PC-3 (cell line): ENCODE data around the gene EPC2. TPM values are rescaled to one million over a fixed set of nuclear protein-coding genes. Genes with fewer than 3 reads are reported as not detected.
"Not testable (repeated sequence)": the region's sequence is repeated elsewhere in the genome, so short reads cannot be mapped to it uniquely, and the experiment has no call there.

ENCODE experiments used
- ATAC-seq: fragments of 200-7000 bp; cut with Tn5 transposase; 2 replicates; pipeline ENCODE4 v1.9.1; 2020; ENCODE audit warnings: mild to moderate bottlenecking, moderate library complexity
- BruUV-seq: library from RNA; stranded (reverse); fragments of 400-500 nt; replicated peaks from 2 replicates; lab custom pipeline; 2021; lab: Mats Ljungman, UMichigan
- CTCF ChIA-PET: fragments of 300-600 bp; sonication (Branson Sonifier 250); formaldehyde crosslinking; loops from one replicate; lab custom pipeline; 2022; ENCODE audit warnings: antibody characterized with exemption; lab: Charles Lee
- POLR2A ChIA-PET: fragments of 300-600 bp; sonication (Branson Sonifier 250); formaldehyde crosslinking; loops from one replicate; lab custom pipeline; 2022; ENCODE audit warnings: antibody characterized with exemption; ENCODE audit not compliant: unreplicated experiment; lab: Charles Lee
- DNase-seq: peaks from one replicate; pipeline ENCODE4 v3.0.0-alpha.2; 2015
- H2AFZ ChIP-seq: fragments of 300-600 bp; sonication (generic); 2 replicates; pipeline ENCODE4 v1.6.0; 2016; ENCODE audit warnings: antibody characterized with exemption, low read length
- H3F3A ChIP-seq: fragments of 300-600 bp; sonication (generic); one replicate; pipeline ENCODE4 v1.6.0; 2017; ENCODE audit warnings: antibody characterized with exemption, low read length, control low read depth, mild to moderate bottlenecking; ENCODE audit not compliant: unreplicated experiment
- H3K27ac ChIP-seq: fragments of 300-600 bp; sonication (generic); 2 replicates; pipeline ENCODE4 v1.5.1; 2016; ENCODE audit warnings: mild to moderate bottlenecking, low read length
- H3K27me3 ChIP-seq: fragments of 300-600 bp; sonication (generic); 2 replicates; pipeline ENCODE4 v1.6.1; 2016; ENCODE audit warnings: low read length, mixed read lengths
- H3K36me3 ChIP-seq: fragments of 300-600 bp; sonication (generic); 2 replicates; pipeline ENCODE4 v1.6.1; 2016; ENCODE audit warnings: low read depth, mixed run types, low read length, mixed read lengths
- H3K4me1 ChIP-seq: fragments of 300-600 bp; sonication (generic); 2 replicates; pipeline ENCODE4 v1.5.1; 2016; ENCODE audit warnings: low read length; ENCODE audit not compliant: insufficient read depth
- H3K4me2 ChIP-seq: fragments of 300-600 bp; sonication (generic); 2 replicates; pipeline ENCODE4 v1.6.0; 2016; ENCODE audit warnings: low read length
- H3K4me3 ChIP-seq: fragments of 300-600 bp; sonication (generic); 2 replicates; pipeline ENCODE4 v1.5.1; 2016; ENCODE audit warnings: mild to moderate bottlenecking, low read length, mixed read lengths
- H3K79me2 ChIP-seq: fragments of 300-600 bp; sonication (generic); 2 replicates; pipeline ENCODE4 v1.6.1; 2017; ENCODE audit warnings: low read length, mixed read lengths
- H3K9ac ChIP-seq: fragments of 300-600 bp; sonication (generic); 2 replicates; pipeline ENCODE4 v1.6.0; 2016; ENCODE audit warnings: mild to moderate bottlenecking, low read length
- H3K9me2 ChIP-seq: fragments of 300-600 bp; sonication (generic); replicated peaks from 2 replicates; pipeline ENCODE4 v1.6.1; 2016; ENCODE audit warnings: mixed run types, low read length, mixed read lengths
- H3K9me3 ChIP-seq: fragments of 300-600 bp; sonication (generic); 2 replicates; pipeline ENCODE4 v1.6.1; 2016; ENCODE audit warnings: low read length, mixed read lengths
- H4K20me1 ChIP-seq: fragments of 300-600 bp; sonication (generic); 2 replicates; pipeline ENCODE4 v1.6.1; 2016; ENCODE audit warnings: low read length, mixed read lengths
- CTCF ChIP-seq: fragments of 300-600 bp; sonication (generic); conservative IDR thresholded peaks from 2 replicates; pipeline ENCODE4 v1.5.1; 2017; ENCODE audit warnings: antibody characterized with exemption, low read depth, mild to moderate bottlenecking, low read length
- EZH2 ChIP-seq: fragments of 300-600 bp; sonication (generic); IDR thresholded peaks from one replicate; pipeline ENCODE4 v1.6.1; 2017; ENCODE audit warnings: antibody characterized with exemption, mild to moderate bottlenecking, low read length; ENCODE audit not compliant: unreplicated experiment
- EZH2phosphoT487 ChIP-seq: fragments of 300-600 bp; sonication (generic); IDR thresholded peaks from 2 replicates; pipeline ENCODE4 v1.6.1; 2018; ENCODE audit warnings: mild to moderate bottlenecking, antibody characterized with exemption, low read length, borderline replicate concordance
- intact Hi-C: fragments of 100-400 bp; cut with micrococcal nuclease; formaldehyde crosslinking; loops from 2 replicates; pipeline ENCODE4 v1.9.0; 2023
- total RNA-seq: library from RNA; depleted of rRNA; stranded (reverse); fragments of >200 nt; gene quantifications from 2 replicates; pipeline ENCODE4 v1.2.3, GENCODE V29; 2014

EPC2 gene
- total RNA-seq, 1 experiment from 2014 or later = 20.6 TPM

GRCh38 chr2:148770047-148770446 lies 125.5 kb downstream of the EPC2 start:
- Histone ChIP-seq H3K4me2 (no peak overlapping the region), H3K36me3 (peaks cover 18% of the 10 kb centered on the region; the same call in 1 of the 2 replicates), H3K9me3 (no peaks in the 10 kb centered on the region), H3K27me3 (no peaks in the 10 kb centered on the region), H4K20me1 (no peaks in the 10 kb centered on the region), H3K4me1 (no peaks in the 10 kb centered on the region), H3F3A (no peaks in the 10 kb centered on the region), H3K4me3 (no peak overlapping the region), H3K9me2 (no peaks in the 10 kb centered on the region), H3K9ac (no peak overlapping the region), H2AFZ (no peak overlapping the region), H3K79me2 (no peaks in the 10 kb centered on the region), H3K27ac (no peak overlapping the region)
- TF ChIP-seq CTCF (no peak), EZH2 (no peak), EZH2phosphoT487 (no peak)
- POLR2A ChIA-PET = no interaction called here
- intact Hi-C loops = no loop called here
- ATAC-seq = no peak
- BruUV-seq = no TSS peak
- DNase-seq = no peak
- CTCF ChIA-PET = no interaction called here

GRCh38 chr2:148781544-148781943 lies 137.0 kb downstream of the EPC2 start:
- peaks cover 19% of the 10 kb centered on the region; the same call in 1 of the 2 replicates for H3K36me3 ChIP-seq
- intact Hi-C loops = no loop called here
- H3K4me3 ChIP-seq = no peak overlapping the region
- ChIA-PET CTCF (interaction anchor here (0.6 kb wide), 1 partner anchor 465 kb away, joined by 3 read pairs; no protein-coding TSS in a partner anchor), POLR2A (no interaction called here)
- DNase-seq (no peak), ATAC-seq (no peak)
- H3K27ac ChIP-seq = no peak overlapping the region
- no peak overlapping the region for H3K4me2 ChIP-seq
- no peak overlapping the region for H2AFZ ChIP-seq
- H3F3A ChIP-seq = no peaks in the 10 kb centered on the region
- H3K79me2 ChIP-seq = no peaks in the 10 kb centered on the region
- H3K4me1 ChIP-seq = no peaks in the 10 kb centered on the region
- BruUV-seq = no TSS peak
- no peaks in the 10 kb centered on the region for H3K27me3 ChIP-seq
- no peaks in the 10 kb centered on the region for H3K9me2 ChIP-seq
- no peak overlapping the region for H3K9ac ChIP-seq
- no peaks in the 10 kb centered on the region for H3K9me3 ChIP-seq
- no peak for TF ChIP-seq EZH2
- no peak for TF ChIP-seq EZH2phosphoT487
- TF ChIP-seq CTCF = no peak
- no peaks in the 10 kb centered on the region for H4K20me1 ChIP-seq

- Histone ChIP-seq H3K4me1 (no peaks in the 10 kb centered on the region), H3K9ac (no peak overlapping the region), H3K36me3 (peaks cover 15% of the 10 kb centered on the region; the same call in 1 of the 2 replicates), H3K9me2 (no peaks in the 10 kb centered on the region), H3K4me2 (no peak overlapping the region), H3K27ac (no peak overlapping the region), H3K79me2 (no peaks in the 10 kb centered on the region), H3K9me3 (no peaks in the 10 kb centered on the region), H3K4me3 (no peak overlapping the region), H4K20me1 (no peaks in the 10 kb centered on the region), H2AFZ (no peak overlapping the region), H3K27me3 (no peaks in the 10 kb centered on the region), H3F3A (no peaks in the 10 kb centered on the region)
- intact Hi-C loops = no loop called here
- no peak for TF ChIP-seq CTCF
- no peak for TF ChIP-seq EZH2phosphoT487
- no peak for TF ChIP-seq EZH2
- ChIA-PET CTCF (no interaction called here), POLR2A (no interaction called here)
- ATAC-seq (no peak), DNase-seq (no peak)
- BruUV-seq = no TSS peak
These were observed 144.5 kb downstream of the EPC2 start for GRCh38 chr2:148789059-148789458.

DNA sequence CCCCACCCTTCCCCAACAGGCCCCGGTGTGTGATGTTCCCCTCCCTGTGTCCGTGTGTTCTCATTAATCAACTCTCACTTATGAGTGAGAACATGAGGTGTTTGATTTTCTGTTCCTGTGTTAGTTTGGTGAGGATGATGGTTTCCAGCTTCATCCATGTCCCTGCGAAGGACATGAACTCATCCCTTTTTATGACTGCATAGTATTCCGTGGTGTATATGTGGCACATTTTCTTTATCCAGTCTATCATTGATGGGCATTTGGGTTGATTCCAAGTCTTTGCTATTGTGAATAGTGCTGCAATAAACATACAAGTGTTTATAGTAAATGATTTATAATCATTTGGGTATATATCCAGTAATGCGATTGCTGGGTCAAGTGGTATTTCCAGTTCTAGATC lies 145.6 kb downstream of the EPC2 start:
- not testable (repeated sequence) for BruUV-seq

More for the DNA sequence above, 145.6 kb downstream of the EPC2 start:
- DNase-seq, H3F3A ChIP-seq, CTCF ChIA-PET, H3K9ac ChIP-seq, H3K9me3 ChIP-seq, H3K27ac ChIP-seq, ATAC-seq, H3K4me3 ChIP-seq, H3K27me3 ChIP-seq, H3K4me2 ChIP-seq, intact Hi-C loops, POLR2A ChIA-PET, H2AFZ ChIP-seq, H3K79me2 ChIP-seq, H3K9me2 ChIP-seq, H3K36me3 ChIP-seq, H4K20me1 ChIP-seq, H3K4me1 ChIP-seq: not testable (repeated sequence)
